VCaP (cell line): ENCODE measurements around the gene ANAPC15.
"Not testable (repeated sequence)": the region's sequence is repeated elsewhere in the genome, so short reads cannot be mapped to it uniquely, and the experiment has no call there.

Source experiments
- H3K27ac ChIP-seq: fragments of 450-650 bp; 2 replicates; pipeline ENCODE4 v1.5.1; 2017
- CTCF ChIP-seq: fragments of 450-650 bp; conservative IDR thresholded peaks from 2 replicates; pipeline ENCODE4 v1.5.1; 2017; ENCODE audit warnings: mild to moderate bottlenecking, moderate library complexity

ANAPC15 gene

DNA sequence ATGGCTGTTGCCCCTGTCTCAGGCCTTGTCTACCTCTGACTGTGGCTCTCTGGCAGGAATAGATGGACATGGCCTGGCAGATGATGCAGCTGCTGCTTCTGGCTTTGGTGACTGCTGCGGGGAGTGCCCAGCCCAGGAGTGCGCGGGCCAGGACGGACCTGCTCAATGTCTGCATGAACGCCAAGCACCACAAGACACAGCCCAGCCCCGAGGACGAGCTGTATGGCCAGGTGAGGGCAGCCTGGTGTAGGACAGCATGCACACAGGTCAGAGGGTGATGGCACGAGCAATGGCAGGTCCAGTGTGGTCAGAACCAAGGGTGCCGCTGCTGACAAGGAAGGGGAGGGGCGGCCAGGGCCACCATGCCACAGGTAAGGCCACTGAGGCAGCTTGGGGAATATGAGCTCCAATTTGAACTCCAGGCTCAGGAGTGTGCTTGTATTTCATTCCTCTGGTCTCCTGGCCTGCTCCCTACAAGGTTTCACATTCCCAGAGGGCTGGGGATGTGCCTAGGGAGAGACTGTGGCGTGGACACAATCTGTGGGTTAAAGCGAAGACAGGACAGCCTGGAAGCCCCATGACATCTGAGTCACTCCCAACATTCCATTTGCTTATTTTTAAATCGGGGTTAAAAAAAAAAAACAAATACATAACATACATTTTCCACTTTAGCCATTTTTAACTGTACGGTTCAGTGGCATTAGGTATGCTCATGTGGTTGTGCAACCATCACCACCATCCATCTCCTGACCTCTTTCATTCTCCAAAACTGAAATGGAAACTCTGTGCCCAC lies 23.6 kb upstream of the ANAPC15 start:
- TF ChIP-seq CTCF = no peak
- H3K27ac ChIP-seq = no peak overlapping the region

DNA sequence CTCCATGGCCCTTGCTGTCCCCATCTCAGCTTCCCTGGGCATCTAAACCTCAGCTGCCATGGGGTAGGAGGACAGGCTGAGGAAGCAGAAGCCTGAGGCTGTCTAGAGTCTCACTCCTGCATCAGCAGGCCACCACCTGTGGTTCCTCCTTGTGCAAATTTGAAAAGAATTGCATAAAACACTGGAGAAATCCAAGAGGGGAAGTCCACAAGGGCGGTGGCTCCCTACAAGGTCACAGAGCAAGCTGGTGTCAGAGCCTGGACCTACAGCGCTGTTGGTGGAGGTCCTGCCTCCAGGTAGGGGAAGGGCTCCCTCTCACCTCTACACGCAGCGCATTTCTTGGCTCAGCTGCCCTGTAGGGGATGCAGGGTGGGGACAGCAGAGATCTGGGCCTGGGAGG lies 23.0 kb upstream of the ANAPC15 start, which contains the start of gene FOLR3:
Gene FOLR3 (plus strand): TSS at position 253 of the 400 bp plus-strand sequence. CDS start 228 bp downstream, outside the sequence.
- not testable (repeated sequence) for H3K27ac ChIP-seq

GRCh38 chr11:72132646-72133045 lies 20.2 kb upstream of the ANAPC15 start:
- TF ChIP-seq CTCF = no peak

DNA sequence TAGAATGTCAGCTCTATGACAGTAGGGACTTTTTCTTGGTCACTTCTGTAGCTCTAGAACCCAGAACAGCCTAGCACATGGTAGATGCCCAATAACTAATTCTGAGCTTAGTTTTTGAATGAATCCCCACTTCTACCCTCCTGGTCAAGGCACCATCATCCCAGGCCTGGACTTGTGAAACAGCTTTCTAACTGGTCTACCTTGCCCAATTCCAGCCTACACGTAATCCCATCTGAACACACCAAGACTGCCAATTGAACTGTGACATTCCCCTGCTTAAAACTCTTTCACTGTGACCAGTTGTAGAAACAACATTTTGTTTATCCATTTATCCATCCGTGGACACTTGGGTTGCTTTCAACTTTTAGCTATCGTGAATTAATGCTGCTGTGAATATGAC lies 16.9 kb upstream of the ANAPC15 start:
- H3K27ac ChIP-seq = no peak overlapping the region
- TF ChIP-seq CTCF = no peak

More at GRCh38 chr11:72132646-72133045, 20.2 kb upstream of the ANAPC15 start:
- no peak overlapping the region for H3K27ac ChIP-seq

GRCh38 chr11:72127923-72128322 lies 15.4 kb upstream of the ANAPC15 start:
- no peak overlapping the region for H3K27ac ChIP-seq
- no peak for TF ChIP-seq CTCF

DNA sequence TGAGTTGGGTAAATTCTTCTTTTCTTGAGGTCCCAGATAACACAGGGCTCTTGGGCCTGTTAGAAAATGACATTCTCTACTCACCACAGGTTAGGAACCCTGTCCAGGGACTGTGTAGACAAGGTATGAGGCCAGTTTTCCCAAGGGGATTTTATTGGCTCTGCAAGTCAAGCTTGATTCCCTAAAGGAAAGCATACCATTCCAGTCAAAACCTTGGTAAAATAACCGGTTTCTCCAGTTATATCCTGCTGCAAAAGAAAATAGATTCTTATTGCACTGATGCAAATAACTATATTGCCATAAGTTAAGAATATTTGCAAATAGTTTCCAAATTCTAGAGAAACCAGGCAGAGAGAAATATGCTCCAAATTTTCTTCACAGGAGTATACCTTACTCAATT lies 13.5 kb upstream of the ANAPC15 start:
- H3K27ac ChIP-seq = no peak overlapping the region
- no peak for TF ChIP-seq CTCF

GRCh38 chr11:72124046-72124445 lies 11.6 kb upstream of the ANAPC15 start:
- no peak for TF ChIP-seq CTCF

GRCh38 chr11:72123117-72123653 lies 10.7 kb upstream of the ANAPC15 start:
- TF ChIP-seq CTCF = no peak
- H3K27ac ChIP-seq = no peak overlapping the region

More at GRCh38 chr11:72124046-72124445, 11.6 kb upstream of the ANAPC15 start:
- no peak overlapping the region for H3K27ac ChIP-seq
